GM23338 (cell line): ENCODE data around the gene BPIFA2.

Experiments used
- CTCF ChIP-seq, 2 experiments: fragments of 200-600 bp in 1 of 2; sonication (generic) in 1 of 2; conservative IDR thresholded peaks; 2 replicates each; pipeline versions ENCODE4 v1.5.1 to v1.6.1; 2016 to 2017; ENCODE audit warnings: antibody characterized with exemption in 2 of 2, low read depth in 2 of 2, mild to moderate bottlenecking in 2 of 2, moderate library complexity in 1 of 2
- ETS1 ChIP-seq: IDR thresholded peaks from 2 replicates; pipeline ENCODE4 v1.6.1; 2016; ENCODE audit warnings: antibody characterized with exemption
- POLR2AphosphoS5 ChIP-seq: IDR thresholded peaks from 2 replicates; pipeline ENCODE4 v1.6.1; 2016; ENCODE audit warnings: antibody characterized with exemption, low read depth

- TF ChIP-seq CTCF (conservative IDR thresholded peaks at IDR 0.05; ENCODE audit: low read depth in 2 of 2) (no peak), POLR2AphosphoS5 (no peak), ETS1 (no peak)
These were observed 42.0 kb upstream of the BPIFA2 start for GRCh38 chr20:33125983-33126382.
